Esophagus squamous epithelium (tissue), 5 donors: Measurements from ENCODE around the gene OR2V1. TPM values are rescaled to one million over a fixed set of nuclear protein-coding genes. Genes with fewer than 3 reads are reported as not detected.
A peak's percentile ranks its signal among the peaks of the same experiment; 100 is the strongest.

ENCODE experiments used
- DNase-seq: peaks from one replicate; lab custom pipeline; 2025; lab: John Stamatoyannopoulos, UW
- H3K27ac ChIP-seq, 4 donors: fragments of 200-600 bp; sonication (generic); one replicate each; pipeline ENCODE4 v1.5.1; 2016 to 2019; ENCODE audit warnings: mild to moderate bottlenecking in 1 of 4
- H3K27me3 ChIP-seq, 4 donors: fragments of 200-600 bp; sonication (generic); 1 replicate in 3 of 4; 2 replicates in 1 of 4; pipeline versions ENCODE4 v1.5.1 to v1.6.0; 2017 to 2021; ENCODE audit warnings: antibody characterized with exemption in 1 of 4
- H3K36me3 ChIP-seq, 3 donors: fragments of 200-600 bp; sonication (generic); one replicate each; pipeline ENCODE4 v1.5.1; 2016 to 2019
- H3K4me1 ChIP-seq, 3 donors: fragments of 200-600 bp; sonication (generic); one replicate each; pipeline ENCODE4 v1.5.1; 2017 to 2019
- H3K4me3 ChIP-seq, 4 donors: fragments of 200-600 bp; sonication (generic); 1 replicate in 3 of 4; 2 replicates in 1 of 4; pipeline ENCODE4 v1.5.1; 2016 to 2019; ENCODE audit warnings: mild to moderate bottlenecking in 2 of 4, moderate library complexity in 1 of 4
- H3K9me3 ChIP-seq, 3 donors: fragments of 200-600 bp; sonication (generic); one replicate each; pipeline ENCODE4 v1.5.1; 2016 to 2019
- CTCF ChIP-seq, 6 experiments: fragments of 450-650 bp in 4 of 6; fragments of 200-600 bp in 2 of 6; sonication (generic) in 2 of 6; IDR thresholded peaks; one replicate each; pipeline ENCODE4 v1.5.1; 2016 to 2019; ENCODE audit warnings: antibody characterized with exemption in 6 of 6, mild to moderate bottlenecking in 4 of 6, moderate library complexity in 4 of 6
- POLR2A ChIP-seq, 4 donors: fragments of 450-650 bp; IDR thresholded peaks; one replicate each; pipeline ENCODE4 v1.6.1; 2017; ENCODE audit warnings: antibody characterized with exemption in 4 of 4, mild to moderate bottlenecking in 4 of 4, moderate library complexity in 3 of 4
- WGBS, 2 donors: methylation state at CpG; one replicate each; pipeline ENCODE4 v1.1.5; 2018; 5-methylcytosine and 5-hydroxymethylcytosine counted together
- intact Hi-C: fragments of 100-400 bp; cut with DNase I; formaldehyde crosslinking; loops from one replicate; pipeline ENCODE4 v1.15.0; 2022
- total RNA-seq, 4 donors: library from RNA; depleted of rRNA; stranded (reverse); fragments of >200 nt; gene quantifications; one replicate each; pipeline ENCODE4 v1.1.0, GENCODE V29; 2016
- donor health status: DM: yes; HTN: yes; CAD: no.

OR2V1 gene
- total RNA-seq, 4 donors from 2014 or later, result not detected

- intact Hi-C loops, result no loop called here
- peak in 3 of 6 experiments; percentile 5 to 33 (median 28) for TF ChIP-seq CTCF (IDR thresholded peaks at IDR 0.05)
- no peak for TF ChIP-seq POLR2A (IDR thresholded peaks at IDR 0.05)
- Histone ChIP-seq H3K9me3 (no peaks in the 10 kb centered on the region), H3K4me3 (no peak overlapping the region), H3K36me3 (no peaks in the 10 kb centered on the region), H3K27me3 (peaks cover 0 to 99% (median 17%) of the 10 kb centered on the region in 4 donors), H3K27ac (no peak overlapping the region), H3K4me1 (peaks cover 0 to 27% (median 5%) of the 10 kb centered on the region in 3 donors)
- 16 to 19% methylated on average over 11 of the region's 11 CpGs for WGBS, 2 donors
- DNase-seq, result no peak
Measured at GRCh38 chr5:181167814-181168488, 37.0 kb upstream of the OR2V1 start.

- WGBS, 2 donors, result 52 to 62% methylated on average over 6 of the region's 6 CpGs
- no peak overlapping the region for H3K27ac ChIP-seq
- intact Hi-C loops, result no loop called here
- TF ChIP-seq CTCF (IDR thresholded peaks at IDR 0.05) (no peak), POLR2A (IDR thresholded peaks at IDR 0.05) (no peak)
- H3K27me3 ChIP-seq, result peaks cover 0 to 98% (median 17%) of the 10 kb centered on the region in 4 donors
- H3K4me3 ChIP-seq, result no peak overlapping the region
- no peaks in the 10 kb centered on the region for H3K36me3 ChIP-seq
- H3K9me3 ChIP-seq, result no peaks in the 10 kb centered on the region
- H3K4me1 ChIP-seq, result peaks cover 0 to 23% (median 5%) of the 10 kb centered on the region in 3 donors
- no peak for DNase-seq
Measured at GRCh38 chr5:181166812-181167733, 36.1 kb upstream of the OR2V1 start.

- no peak for DNase-seq
- peaks cover 0 to 71% (median 8%) of the 10 kb centered on the region in 4 donors for H3K27me3 ChIP-seq
- intact Hi-C loops, result no loop called here
Measured at GRCh38 chr5:181164076-181164952, 33.3 kb upstream of the OR2V1 start.

GRCh38 chr5:181163487-181164075 is 32.6 kb upstream of the OR2V1 start:
- no peaks in the 10 kb centered on the region for H3K9me3 ChIP-seq
- H3K27ac ChIP-seq, result no peak overlapping the region
- 47 to 59% methylated on average over 13 to 16 of the region's 16 CpGs for WGBS, 2 donors
- intact Hi-C loops, result no loop called here
- H3K36me3 ChIP-seq, result no peaks in the 10 kb centered on the region
- no peak overlapping the region for H3K4me3 ChIP-seq
- peaks cover 0 to 22% (median 8%) of the 10 kb centered on the region in 3 donors for H3K4me1 ChIP-seq
- DNase-seq, result no peak
- TF ChIP-seq POLR2A (IDR thresholded peaks at IDR 0.05) (no peak), CTCF (IDR thresholded peaks at IDR 0.05) (no peak)
- peaks cover 0 to 64% (median 7%) of the 10 kb centered on the region in 4 donors for H3K27me3 ChIP-seq

More at GRCh38 chr5:181164076-181164952, 33.3 kb upstream of the OR2V1 start:
- WGBS, 2 donors, result 25 to 51% methylated on average over 21 to 25 of the region's 52 CpGs
- TF ChIP-seq CTCF (IDR thresholded peaks at IDR 0.05) (no peak), POLR2A (IDR thresholded peaks at IDR 0.05) (no peak)
- H3K36me3 ChIP-seq, result no peaks in the 10 kb centered on the region
- H3K4me3 ChIP-seq, result no peak overlapping the region
- no peak overlapping the region for H3K27ac ChIP-seq
- peaks cover 0 to 25% (median 8%) of the 10 kb centered on the region in 3 donors for H3K4me1 ChIP-seq
- H3K9me3 ChIP-seq, result no peaks in the 10 kb centered on the region
